ENCODE results near the gene DPEP3.

The DPEP3 gene

GRCh38 chr16:67931712-67932461, 48.4 kb downstream of the DPEP3 start, which contains the start of gene CTRL:
Gene CTRL, minus strand, starts transcription at chr16:67931862. Its CDS starts 10 bp downstream, at chr16:67931852.
- no peak for DNase-seq (ENCODE audit: low read depth in 1 of 2, low spot score in 1 of 2)

- no peak for DNase-seq (ENCODE audit: low read depth in 1 of 2, low spot score in 1 of 2)
Observed at GRCh38 chr16:67930678-67931211, 49.6 kb downstream of the DPEP3 start.

- DNase-seq (ENCODE audit: low read depth in 1 of 2, low spot score in 1 of 2): no peak
Observed at GRCh38 chr16:67930191-67930590, 50.1 kb downstream of the DPEP3 start.

GRCh38 chr16:67928561-67929364, 51.5 kb downstream of the DPEP3 start:
- peak; percentile 53 to 78 for DNase-seq (ENCODE audit: low read depth in 1 of 2, low spot score in 1 of 2)

GRCh38 chr16:67928147-67928546, 52.2 kb downstream of the DPEP3 start:
- DNase-seq (ENCODE audit: low read depth in 1 of 2, low spot score in 1 of 2): no peak

- no peak for DNase-seq (ENCODE audit: low read depth in 1 of 2, low spot score in 1 of 2)
Observed at GRCh38 chr16:67927131-67927941, 53.0 kb downstream of the DPEP3 start.

GRCh38 chr16:67926181-67926750, 54.0 kb downstream of the DPEP3 start:
- no peak for DNase-seq (ENCODE audit: low read depth in 1 of 2, low spot score in 1 of 2)

Data from activated CD4-positive, alpha-beta T cell treated with anti-CD3 and anti-CD28 coated beads, Interleukin-2, amount 50 U/mL, for 24 hours (primary cell).